HG03039 (cell line): Measurements from ENCODE around the gene CSDE1.

Experiments
- ATAC-seq: cut with Tn5 transposase; IDR thresholded peaks from one replicate; pipeline ENCODE4 v1.9.1; 2021; ENCODE audit warnings: mild to moderate bottlenecking, moderate library complexity; ENCODE audit not compliant: unreplicated experiment

The CSDE1 gene

DNA sequence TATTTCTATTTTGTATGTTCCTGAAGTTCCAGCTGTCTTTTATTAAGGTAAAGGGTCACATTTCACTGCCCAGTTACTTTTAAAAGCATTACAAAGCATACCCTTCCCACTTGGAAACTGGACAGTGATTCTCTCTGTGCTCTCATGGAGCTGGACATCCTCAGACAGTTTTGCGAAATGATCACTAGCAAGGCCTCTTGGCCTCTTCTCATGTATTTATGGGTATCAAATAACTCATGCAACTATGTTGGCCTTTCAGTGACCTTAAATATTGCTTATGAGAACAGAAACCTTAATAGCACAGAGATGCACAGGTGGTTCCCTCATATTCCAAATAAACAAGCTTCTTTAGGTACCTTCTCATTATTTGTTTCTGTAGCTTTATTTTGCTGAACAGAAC lies 54.5 kb downstream of the CSDE1 start:
- ATAC-seq, result no peak

DNA sequence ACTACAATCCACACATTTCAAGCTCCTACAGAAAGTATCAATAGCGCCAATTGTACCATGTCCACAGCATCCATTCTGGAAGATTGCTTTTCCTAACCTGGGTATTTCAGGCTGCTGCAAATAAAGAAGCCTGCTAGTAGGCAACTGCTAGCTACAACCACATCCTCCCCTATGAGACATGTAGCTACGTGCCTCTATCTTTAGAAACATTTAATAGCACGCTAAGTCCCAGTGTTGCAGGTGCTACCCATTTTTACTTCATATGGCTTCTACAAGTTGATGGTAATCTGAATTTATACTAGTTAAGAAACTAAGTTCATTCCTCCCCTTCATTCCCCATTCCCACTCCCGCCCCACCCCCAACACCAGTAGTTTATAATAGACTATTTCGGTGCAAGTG lies 55.0 kb downstream of the CSDE1 start:
- no peak for ATAC-seq

DNA sequence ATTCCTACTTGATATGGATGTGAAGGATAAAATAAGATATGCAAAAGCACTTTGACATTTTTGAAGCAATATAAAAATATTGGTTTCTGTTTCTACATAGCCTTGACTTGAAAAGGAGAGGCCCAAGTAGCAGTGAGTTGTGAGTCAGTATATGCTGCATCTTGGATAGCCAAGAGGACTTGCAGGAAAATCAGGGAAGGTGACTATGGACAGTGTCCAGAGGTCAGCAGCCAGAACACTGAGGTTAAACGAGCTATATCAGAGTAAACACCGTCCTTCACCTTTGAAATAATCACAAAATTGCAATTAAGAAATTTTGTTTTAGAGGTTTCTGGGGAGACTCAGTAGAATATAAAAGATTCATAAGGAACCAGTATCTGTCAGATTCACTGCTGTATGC lies 55.9 kb downstream of the CSDE1 start:
- no peak for ATAC-seq

DNA sequence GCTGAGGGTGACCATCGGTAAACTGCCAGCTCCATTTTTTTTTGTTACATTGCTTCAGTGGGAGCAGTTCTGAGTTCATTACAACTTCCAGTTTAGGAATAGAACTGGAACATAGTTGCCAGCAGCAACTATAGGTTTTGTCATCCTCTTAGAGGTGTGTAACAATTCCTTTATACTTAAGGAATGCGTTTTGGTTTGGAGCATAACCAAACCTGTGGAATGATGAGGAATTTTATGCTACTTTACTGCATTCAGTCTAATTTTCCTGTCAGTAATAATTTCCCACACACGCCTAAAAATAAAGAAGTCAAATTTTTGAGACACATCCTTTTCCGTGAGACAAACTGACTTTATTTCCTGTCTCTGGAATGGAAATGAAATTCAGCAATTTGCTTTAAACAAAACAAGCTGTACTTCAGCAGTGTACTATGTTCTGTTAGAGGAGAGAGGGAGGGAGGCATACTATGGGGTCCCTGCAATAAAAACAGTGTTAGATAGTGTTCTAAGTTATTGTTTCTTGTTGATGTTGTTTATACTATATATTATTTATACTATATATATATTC lies 57.7 kb downstream of the CSDE1 start:
- ATAC-seq, result no peak

DNA sequence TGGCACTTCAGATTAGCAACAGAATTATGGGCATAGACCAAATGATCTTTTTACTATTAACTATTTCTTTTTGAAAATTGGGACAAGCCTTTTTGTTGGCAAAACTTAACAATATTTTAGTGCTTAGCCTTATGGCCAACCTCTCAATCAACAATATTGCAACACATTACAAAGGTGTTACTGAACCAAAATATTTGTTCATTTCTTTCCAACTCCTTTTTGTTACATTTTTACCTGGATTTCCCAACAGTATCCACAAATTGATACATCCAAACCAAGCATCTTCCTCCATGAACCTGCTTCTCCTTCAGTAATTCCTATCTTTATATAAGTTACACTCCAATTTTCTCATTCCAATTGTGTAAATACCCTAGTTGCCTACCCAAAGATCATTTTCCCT lies 61.0 kb downstream of the CSDE1 start:
- ATAC-seq, result no peak

DNA sequence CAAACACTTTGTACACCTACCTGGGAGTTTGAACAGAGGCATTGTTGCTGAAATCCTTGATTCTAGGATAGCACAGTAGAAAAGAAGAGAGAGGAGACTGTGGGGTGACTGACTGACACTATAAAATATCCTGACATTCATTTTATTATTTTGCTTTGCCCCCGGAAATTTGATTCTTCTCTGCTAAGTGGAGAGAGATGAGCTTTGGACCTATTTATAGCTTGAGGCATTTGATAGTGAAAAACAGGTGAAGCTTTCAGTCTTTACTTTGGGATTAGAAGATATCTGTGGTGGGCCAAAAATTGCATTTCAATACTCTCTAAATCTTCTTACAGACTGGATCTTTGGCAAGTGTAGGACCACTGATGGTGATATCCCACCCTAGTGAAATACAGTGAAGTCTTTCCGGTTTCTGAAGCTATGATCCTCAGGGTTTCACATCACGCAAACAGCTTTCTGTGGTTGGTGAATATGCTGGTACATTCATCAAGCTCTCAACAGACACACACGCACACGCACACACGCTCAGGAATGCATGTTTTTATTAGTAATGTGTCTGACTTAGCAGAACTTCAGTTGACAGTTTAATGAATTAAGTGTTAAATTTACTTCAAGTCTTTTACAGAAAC lies 62.2 kb downstream of the CSDE1 start, which contains the start of gene AMPD1:
Gene AMPD1 (minus strand): TSS at position 117 of the 629 bp plus-strand sequence. CDS start 75 bp downstream, at position 42.
- no peak for ATAC-seq

DNA sequence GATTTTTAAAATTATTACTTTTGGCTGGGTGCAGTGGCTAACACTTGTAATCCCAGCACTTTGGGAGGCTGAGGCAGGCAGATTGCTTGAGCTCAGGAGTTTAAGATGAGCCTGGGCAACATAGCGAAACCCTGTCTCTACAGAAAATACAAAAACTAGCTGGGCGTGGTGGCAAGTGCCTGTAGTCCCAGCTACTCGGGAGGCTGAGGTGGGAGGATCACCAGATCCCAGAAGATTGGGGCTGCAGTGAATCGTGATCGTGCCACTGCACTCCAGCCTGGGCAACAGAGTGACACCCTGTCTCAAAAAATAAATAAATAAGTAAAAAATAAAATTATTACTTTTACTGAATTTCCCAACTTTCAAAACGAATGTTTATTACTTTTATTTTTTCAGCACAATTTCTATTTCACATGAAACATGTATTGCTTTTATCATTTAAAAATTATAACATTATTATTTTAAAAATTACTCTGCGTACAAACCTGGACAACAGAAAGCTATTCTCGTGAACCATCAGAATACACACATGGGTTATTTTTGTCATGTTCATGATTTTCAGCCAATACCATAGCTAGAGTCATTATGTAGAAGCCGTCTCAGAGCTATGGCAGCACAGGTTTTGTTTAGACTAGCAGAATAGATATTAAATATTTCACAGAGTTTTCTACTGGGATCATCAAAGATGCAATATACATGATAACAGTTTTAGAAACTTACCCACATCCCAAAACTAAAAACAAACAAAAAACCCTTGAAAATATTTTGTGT lies 63.1 kb downstream of the CSDE1 start:
- ATAC-seq, result no peak

DNA sequence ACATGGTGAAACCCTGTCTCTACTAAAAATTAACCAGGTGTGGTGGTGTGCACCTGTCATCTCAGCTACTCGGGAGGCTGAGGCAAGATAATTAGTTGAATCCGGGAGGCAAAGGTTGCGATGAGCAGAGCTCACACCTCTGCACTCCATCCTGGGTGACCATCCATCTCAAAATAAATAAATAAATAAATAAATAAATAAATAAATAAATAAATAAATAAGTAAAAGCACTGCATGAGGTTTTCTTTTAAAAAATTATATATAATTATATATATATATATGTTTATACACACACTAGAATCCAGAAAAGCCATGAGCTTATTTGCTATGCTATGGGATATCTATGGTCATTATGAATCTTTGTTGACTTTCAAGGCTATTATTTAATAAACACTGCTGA lies 64.8 kb downstream of the CSDE1 start:
- no peak for ATAC-seq

DNA sequence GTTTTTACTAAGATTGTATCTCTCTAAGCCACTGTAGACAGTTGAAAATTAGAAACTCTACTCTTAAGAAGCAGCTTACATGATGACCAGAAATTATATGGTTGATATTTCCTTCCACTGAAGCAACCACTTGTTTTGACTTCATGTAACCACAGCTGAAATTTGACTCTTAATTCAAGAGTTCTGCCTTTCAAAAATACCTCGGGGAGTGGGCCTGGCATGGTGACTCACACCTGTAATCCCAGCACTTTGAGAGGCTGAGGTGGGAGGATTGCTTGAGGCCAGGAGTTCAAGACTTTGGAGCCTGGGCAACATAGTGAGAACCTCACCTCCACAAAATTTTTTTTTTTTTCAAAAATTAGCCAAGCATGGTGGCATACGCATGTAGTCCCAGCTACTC lies 66.7 kb downstream of the CSDE1 start:
- no peak for ATAC-seq

DNA sequence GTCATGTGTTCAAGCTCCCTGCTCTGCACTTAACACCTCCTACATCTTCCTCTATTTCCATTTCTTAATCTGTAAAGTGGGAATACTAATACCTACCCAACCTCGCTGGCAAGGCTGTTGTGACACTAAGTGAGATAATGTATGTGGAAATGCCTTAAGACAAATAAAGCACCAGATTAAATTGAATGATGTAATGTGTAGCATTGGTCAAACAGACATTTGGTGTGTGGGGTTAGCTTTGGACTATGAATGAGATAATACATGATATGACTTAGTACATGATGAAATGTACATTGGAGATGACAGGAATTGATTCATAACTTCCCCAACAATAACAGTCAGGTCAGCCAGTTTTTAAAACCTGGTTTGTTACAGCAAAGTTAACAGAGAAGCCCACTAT lies 67.6 kb downstream of the CSDE1 start:
- ATAC-seq, result no peak

DNA sequence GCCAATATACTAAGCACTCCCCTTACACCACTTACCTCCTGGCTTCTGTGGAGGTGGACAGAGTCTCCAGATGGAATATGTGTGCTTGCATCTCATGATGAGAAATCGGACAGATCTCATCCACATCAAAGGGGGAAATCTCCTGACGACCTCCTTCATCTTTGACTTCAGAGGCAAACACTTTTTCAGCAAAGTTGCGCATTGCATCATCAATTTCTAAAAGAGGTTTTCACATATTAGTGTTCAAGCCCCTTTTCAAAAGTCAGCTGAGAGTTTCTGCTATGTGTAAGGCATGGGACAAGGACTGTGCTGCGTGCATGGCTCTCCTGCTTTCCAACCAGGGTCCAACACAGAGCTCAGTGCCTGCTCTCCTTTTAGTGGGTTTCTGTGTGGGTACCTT lies 69.3 kb downstream of the CSDE1 start:
- no peak for ATAC-seq

DNA sequence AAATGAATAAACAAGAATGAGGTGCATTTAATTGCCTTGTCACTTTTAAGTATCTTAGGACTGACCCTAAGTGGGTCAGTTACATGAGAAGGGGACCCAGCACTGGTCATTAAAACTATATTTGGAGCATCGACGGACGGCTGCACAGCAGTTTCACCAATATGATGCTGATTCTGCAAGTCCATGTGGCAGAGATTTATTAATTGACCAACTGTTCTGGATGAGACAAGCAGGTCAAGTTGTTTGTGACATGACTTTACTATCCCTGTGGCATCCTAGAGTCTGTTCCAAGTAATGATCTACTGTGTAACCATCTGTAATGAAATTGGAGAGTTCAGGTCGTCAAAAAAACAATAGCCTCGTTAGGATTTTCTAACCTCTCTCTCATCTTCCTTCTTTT lies 71.9 kb downstream of the CSDE1 start:
- ATAC-seq, result no peak

DNA sequence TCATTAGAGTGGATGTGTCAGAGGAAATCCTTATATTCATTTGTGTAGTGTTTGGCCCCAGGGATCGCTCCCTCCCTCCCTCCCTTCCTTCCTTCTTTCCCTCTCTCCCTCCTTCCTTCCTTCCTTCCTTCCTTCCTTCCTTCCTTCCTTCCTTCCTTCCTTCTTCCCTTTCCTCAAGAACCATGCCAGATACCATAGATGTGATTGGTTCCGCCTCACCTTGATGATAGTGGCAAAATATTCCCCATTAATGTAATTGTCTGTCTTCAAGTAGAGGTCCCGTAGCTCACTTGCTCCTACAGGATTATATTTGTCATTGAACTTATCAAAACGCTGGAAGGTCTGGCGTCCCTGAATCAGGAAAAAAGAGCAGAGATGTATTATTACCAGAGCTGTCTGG lies 80.1 kb downstream of the CSDE1 start:
- no peak for ATAC-seq

DNA sequence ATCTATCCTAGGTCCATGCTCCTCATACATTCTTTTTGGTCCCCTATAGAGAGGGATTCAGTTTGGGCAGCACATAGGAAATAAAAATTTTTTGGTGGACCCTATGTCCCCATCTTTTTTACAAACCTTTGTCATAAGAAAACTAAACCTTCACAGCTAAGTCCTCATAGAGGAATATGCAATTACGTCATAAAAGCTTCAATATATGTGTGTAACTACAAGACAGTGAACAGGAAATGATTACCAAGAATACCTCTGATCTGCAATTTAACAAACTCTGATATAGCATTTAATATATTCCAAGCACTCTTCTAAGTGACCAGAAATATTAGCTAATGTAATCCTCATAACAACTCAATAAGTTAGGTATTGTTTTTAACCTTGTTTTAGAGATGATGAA lies 81.7 kb downstream of the CSDE1 start:
- no peak for ATAC-seq

DNA sequence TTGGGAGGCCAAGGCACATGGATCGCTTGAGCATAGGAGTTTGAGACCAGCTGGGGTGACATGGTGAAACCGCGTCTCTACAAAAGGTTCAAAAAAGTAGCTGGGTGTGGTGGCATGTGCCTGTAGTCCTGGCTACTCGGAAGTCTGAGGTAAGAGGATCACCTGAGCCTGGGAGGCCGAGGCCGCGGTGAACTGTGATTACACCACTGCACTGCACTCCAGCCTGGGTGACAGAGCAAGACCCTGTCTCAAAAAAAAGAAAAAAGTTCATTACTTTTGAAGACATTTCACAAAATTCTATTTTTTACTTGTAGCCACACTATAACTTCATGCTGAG lies 85.9 kb downstream of the CSDE1 start:
- no peak for ATAC-seq

DNA sequence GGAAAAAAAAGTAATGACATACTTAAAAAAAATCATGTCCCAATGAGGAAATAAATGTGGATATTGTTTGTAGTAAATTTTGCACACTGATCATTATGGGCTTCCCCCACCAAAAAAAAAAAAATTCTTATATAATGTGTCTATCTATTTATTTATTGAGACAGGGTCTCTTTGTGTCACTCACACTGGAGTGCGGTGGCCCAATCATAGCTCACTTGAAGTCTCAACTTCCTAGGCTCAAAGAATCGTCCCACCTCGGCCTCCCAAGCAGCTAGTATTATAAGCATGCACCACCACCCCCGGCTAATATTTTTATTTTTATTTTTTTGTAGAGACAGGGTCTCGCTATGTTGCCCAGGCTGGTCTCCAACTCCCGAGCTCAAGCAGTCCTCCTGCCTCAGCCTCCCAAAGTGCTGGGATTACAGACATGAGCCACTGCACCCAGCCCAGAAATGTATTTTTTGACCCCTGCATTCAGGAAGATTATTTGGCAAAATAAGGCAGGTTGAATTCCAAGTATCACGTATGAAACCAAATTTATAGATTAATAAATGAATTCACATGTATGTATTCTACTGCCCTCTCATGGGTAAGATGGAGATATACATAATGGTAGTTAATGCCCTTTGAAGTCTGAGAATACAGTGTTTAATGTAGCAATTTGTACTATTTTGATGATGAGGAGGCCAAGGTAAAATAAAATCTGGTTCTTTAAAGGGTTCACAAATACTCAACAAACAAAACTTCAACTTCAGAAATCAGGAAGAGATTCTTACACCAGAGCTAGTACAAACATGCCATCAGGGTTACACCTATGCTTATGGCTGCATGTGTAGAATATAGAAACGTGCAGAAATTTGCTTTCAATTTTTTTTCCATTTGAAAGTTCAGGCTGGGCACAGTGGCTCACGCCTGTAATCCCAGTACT lies 86.5 kb downstream of the CSDE1 start:
- no peak for ATAC-seq

DNA sequence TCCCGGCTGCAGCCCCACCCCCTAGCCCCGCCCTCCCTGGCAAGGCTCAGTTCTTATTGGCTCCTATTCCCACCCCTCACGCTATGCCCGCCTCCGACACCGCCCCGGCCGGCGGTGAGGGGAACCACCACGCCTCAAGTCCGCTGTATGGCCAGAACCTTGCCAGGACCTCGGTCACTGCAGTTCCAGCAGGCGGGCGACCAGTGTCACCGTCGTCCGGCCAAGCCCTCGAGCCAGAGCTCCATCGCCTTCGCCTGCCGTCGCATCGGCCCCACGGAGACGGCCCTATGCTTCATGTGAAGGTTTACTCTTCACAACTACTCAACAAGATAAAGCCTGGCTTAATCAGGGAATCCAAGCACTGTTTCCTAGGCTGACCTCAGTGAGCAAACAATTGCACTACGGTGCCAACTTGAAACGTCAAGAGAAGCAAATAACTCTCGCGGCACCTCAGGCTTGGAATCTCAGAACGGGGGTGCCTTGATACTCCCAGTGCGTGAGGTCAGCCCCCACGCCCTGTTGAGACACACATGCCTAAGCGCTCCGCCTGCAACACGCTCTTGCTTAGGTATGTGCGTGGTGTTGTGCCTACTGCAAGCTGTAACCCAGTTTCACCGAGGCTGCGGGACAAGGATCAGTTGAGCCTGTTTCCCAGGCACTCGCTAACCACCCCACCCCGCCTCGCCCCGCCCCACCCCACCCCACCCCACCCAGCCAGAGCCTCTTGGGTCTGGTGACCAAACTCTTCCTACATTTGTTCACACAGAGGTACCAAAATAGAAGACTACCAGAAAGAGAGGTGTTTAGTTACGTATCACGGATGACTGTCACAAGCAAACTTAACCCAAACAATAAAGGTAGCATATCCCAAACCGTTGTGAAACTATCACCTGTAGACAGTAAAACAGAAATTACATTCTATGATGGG lies 87.4 kb downstream of the CSDE1 start:
- peak; percentile 98 for ATAC-seq

DNA sequence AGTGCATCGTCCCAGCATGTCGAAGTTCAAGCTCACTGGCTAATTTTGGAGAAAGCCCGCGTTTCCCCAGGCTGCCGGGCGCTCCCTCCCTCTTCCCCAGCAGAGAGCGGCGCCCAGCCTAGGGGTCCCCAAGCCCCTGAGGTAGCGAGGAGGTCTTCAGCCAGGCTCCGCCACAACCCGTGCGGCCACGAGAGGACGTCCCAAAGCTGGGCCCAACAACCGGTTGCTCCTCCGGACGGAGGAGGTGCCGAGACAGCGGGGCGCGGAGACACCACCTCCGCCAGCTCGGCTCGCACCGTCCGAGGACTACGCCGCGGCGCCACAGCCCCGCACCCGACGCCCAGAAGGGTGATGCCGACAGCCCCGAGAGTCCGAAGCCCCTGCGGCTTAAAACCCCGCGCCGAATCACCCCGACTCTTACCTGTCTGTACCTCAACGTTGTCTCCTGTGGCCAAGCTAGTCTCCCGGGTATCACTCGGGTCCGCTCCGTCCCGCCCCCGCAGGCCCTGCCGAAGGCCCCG lies 88.2 kb downstream of the CSDE1 start, which contains the start of gene DENND2C:
Gene DENND2C (minus strand): TSS at position 488 of the 521 bp plus-strand sequence. CDS start 44,065 bp downstream, outside the sequence.
- ATAC-seq, result peak; percentile 54

DNA sequence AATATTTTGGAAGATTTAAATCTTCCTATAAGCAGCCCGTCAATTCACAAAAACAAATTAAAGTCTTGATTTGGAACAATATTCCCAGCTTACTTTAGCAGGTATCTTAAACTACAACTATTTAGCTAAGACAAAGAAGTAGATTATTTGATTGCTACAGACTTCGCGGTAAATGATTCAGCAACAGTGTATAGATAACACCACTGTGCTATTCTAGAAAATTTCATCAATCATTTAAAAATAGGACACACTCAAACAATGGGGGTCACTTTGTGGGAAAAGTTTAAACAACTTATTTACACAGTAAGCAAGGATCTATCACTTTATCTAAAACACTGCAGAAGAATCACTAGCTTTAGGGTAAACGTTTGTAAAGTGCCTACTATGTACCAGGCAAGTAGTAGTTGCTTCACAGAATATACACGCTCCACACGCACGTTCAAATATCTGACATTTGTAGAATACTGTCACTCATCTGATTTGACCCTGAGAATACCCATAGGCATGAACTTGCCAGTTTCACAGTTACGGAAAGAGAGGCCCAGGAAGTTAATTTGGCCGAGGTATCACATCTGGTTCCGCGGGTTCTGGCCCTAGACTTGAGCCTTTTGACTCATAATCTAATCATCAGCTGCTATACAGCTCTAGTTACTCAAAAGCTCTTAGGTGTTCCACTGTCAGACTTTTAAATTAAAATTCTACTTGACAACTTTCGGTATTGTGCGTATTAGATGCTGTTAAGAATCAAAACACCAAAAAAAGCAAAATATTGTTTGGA lies 88.8 kb downstream of the CSDE1 start:
- no peak for ATAC-seq
